IPS-20b (cell line): ENCODE measurements around the gene UNC80.

Experiments
- H3K27ac ChIP-seq: one replicate; pipeline ENCODE4 v1.5.1; 2013; ENCODE audit warnings: low read length
- H3K27me3 ChIP-seq: 2 replicates; pipeline ENCODE4 v1.6.1; 2013; ENCODE audit warnings: mild to moderate bottlenecking, low read length, inconsistent platforms; ENCODE audit not compliant: insufficient read depth
- H3K36me3 ChIP-seq: 2 replicates; pipeline ENCODE4 v1.6.1; 2013; ENCODE audit warnings: low read depth, mild to moderate bottlenecking, inconsistent platforms, low read length, moderate library complexity; ENCODE audit not compliant: insufficient read depth
- H3K4me1 ChIP-seq: 2 replicates; pipeline ENCODE4 v1.6.1; 2013; ENCODE audit warnings: mild to moderate bottlenecking, control low read depth, inconsistent platforms, low read length, moderate library complexity; ENCODE audit not compliant: insufficient read depth
- H3K4me3 ChIP-seq: 2 replicates; pipeline ENCODE4 v1.5.1; 2013; ENCODE audit warnings: mild to moderate bottlenecking, low read length, inconsistent platforms
- H3K9ac ChIP-seq: 2 replicates; pipeline ENCODE4 v1.6.1; 2013; ENCODE audit warnings: low read depth, mild to moderate bottlenecking, inconsistent platforms, low read length, moderate library complexity
- H3K9me3 ChIP-seq: 2 replicates; pipeline ENCODE4 v1.6.1; 2013; ENCODE audit warnings: mild to moderate bottlenecking, low read depth, low read length, inconsistent platforms; ENCODE audit not compliant: insufficient read depth

The UNC80 gene

GRCh38 chr2:210002158-210003157 lies 230.8 kb downstream of the UNC80 start, which contains the start of gene RPE:
Gene RPE (plus strand): TSS chr2:210002638. CDS start chr2:210002662, 24 bp downstream.
- Histone ChIP-seq H3K36me3 (peaks cover 29% of the 10 kb centered on the region), H3K27me3 (no peaks in the 10 kb centered on the region), H3K27ac (peak within 1 kb of the TSS; percentile 68)

GRCh38 chr2:210003359-210003758 lies 231.7 kb downstream of the UNC80 start:
- H3K27me3 ChIP-seq = no peaks in the 10 kb centered on the region
- H3K36me3 ChIP-seq = peaks cover 37% of the 10 kb centered on the region
- H3K9ac ChIP-seq = peak overlapping the region; percentile 97
- peak overlapping the region; percentile 93 for H3K4me3 ChIP-seq
- no peak overlapping the region for H3K27ac ChIP-seq
- peaks cover 16% of the 10 kb centered on the region for H3K4me1 ChIP-seq
- no peaks in the 10 kb centered on the region for H3K9me3 ChIP-seq

More at GRCh38 chr2:210002158-210003157, 230.8 kb downstream of the UNC80 start, which contains the start of gene RPE:
- Histone ChIP-seq H3K9me3 (no peaks in the 10 kb centered on the region), H3K4me3 (peak within 1 kb of the TSS; percentile 93), H3K4me1 (peaks cover 16% of the 10 kb centered on the region), H3K9ac (peak within 1 kb of the TSS; percentile 97)

GRCh38 chr2:210004881-210005280 lies 233.2 kb downstream of the UNC80 start:
- Histone ChIP-seq H3K36me3 (peaks cover 50% of the 10 kb centered on the region), H3K9ac (no peak overlapping the region)

DNA sequence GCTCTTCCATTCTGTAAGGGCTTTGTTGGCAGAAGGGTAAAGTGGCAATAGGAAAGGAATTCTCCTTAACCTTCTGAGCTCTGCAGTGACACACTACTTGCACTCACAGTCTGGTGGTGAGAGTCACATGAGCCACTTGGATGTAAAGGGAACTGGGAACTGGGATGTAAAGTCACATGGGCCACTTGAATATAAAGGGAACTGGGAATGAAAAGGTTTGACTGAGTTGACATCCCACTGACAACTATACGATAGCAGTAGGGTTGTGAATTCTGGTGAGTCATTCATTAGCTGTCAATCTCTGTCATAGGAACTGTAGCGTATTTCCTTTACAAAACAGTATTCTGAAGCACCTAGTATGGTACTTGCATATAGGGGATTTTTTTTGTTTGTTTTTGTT lies 236.3 kb downstream of the UNC80 start:
- Histone ChIP-seq H3K9ac (no peak overlapping the region), H3K27me3 (no peaks in the 10 kb centered on the region), H3K36me3 (peaks cover 79% of the 10 kb centered on the region), H3K27ac (no peak overlapping the region), H3K9me3 (no peaks in the 10 kb centered on the region), H3K4me3 (no peak overlapping the region), H3K4me1 (peaks cover 10% of the 10 kb centered on the region)

More at GRCh38 chr2:210004881-210005280, 233.2 kb downstream of the UNC80 start:
- H3K27ac ChIP-seq = no peak overlapping the region
- no peaks in the 10 kb centered on the region for H3K27me3 ChIP-seq
- H3K4me3 ChIP-seq = 0 out of 2 replicates have a peak overlapping the region, but pooled peaks have one; percentile 93
- H3K9me3 ChIP-seq = no peaks in the 10 kb centered on the region
- peaks cover 16% of the 10 kb centered on the region for H3K4me1 ChIP-seq

- peaks cover 88% of the 10 kb centered on the region for H3K36me3 ChIP-seq
- H3K9me3 ChIP-seq = no peaks in the 10 kb centered on the region
- H3K27ac ChIP-seq = no peak overlapping the region
Measured at GRCh38 chr2:210009126-210009525, 237.5 kb downstream of the UNC80 start.

GRCh38 chr2:210009896-210010295 lies 238.3 kb downstream of the UNC80 start:
- 0 out of 2 replicates have a peak, but pooled peaks cover 2% of the 10 kb centered on the region for H3K4me1 ChIP-seq
- peaks cover 86% of the 10 kb centered on the region for H3K36me3 ChIP-seq
- H3K4me3 ChIP-seq = no peak overlapping the region
- no peaks in the 10 kb centered on the region for H3K9me3 ChIP-seq
- no peak overlapping the region for H3K9ac ChIP-seq
- no peaks in the 10 kb centered on the region for H3K27me3 ChIP-seq
- H3K27ac ChIP-seq = no peak overlapping the region

More at GRCh38 chr2:210009126-210009525, 237.5 kb downstream of the UNC80 start:
- H3K4me1 ChIP-seq = 0 out of 2 replicates have a peak, but pooled peaks cover 4% of the 10 kb centered on the region
- no peak overlapping the region for H3K9ac ChIP-seq
- no peaks in the 10 kb centered on the region for H3K27me3 ChIP-seq
- H3K4me3 ChIP-seq = no peak overlapping the region

GRCh38 chr2:210020138-210020537 lies 248.5 kb downstream of the UNC80 start:
- no peaks in the 10 kb centered on the region for H3K27me3 ChIP-seq
- no peak overlapping the region for H3K27ac ChIP-seq
- no peaks in the 10 kb centered on the region for H3K9me3 ChIP-seq
- H3K4me3 ChIP-seq = no peak overlapping the region
- H3K36me3 ChIP-seq = peaks cover 99% of the 10 kb centered on the region
- no peak overlapping the region for H3K9ac ChIP-seq
- no peaks in the 10 kb centered on the region for H3K4me1 ChIP-seq

DNA sequence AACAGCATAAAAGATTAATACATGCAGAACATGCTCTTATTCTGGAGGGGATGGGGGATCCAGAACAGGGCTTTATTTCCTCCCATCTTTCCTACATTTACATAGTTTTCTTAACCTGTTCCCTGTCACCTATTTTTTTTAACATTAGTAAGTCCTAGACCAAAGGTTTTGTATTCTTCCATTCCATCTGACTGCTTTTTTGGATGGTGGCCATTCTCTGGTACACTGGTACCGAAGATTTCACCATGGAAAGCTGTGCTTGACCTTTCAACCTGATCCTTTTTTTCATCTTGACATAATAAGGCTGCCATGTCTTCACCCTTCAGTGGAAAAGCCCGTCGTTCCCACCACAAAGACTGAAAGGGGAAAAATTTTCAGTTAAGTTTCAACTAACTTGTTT lies 251.2 kb downstream of the UNC80 start:
- Histone ChIP-seq H3K4me3 (no peak overlapping the region), H3K36me3 (peaks cover 82% of the 10 kb centered on the region)

GRCh38 chr2:210027608-210028007 lies 256.0 kb downstream of the UNC80 start:
- Histone ChIP-seq H3K27ac (no peak overlapping the region), H3K27me3 (no peaks in the 10 kb centered on the region), H3K36me3 (peaks cover 35% of the 10 kb centered on the region), H3K9me3 (no peaks in the 10 kb centered on the region), H3K4me3 (no peak overlapping the region), H3K9ac (no peak overlapping the region), H3K4me1 (no peaks in the 10 kb centered on the region)

More for the DNA sequence above, 251.2 kb downstream of the UNC80 start:
- H3K9ac ChIP-seq = no peak overlapping the region
- no peaks in the 10 kb centered on the region for H3K4me1 ChIP-seq
- no peak overlapping the region for H3K27ac ChIP-seq
- H3K27me3 ChIP-seq = no peaks in the 10 kb centered on the region
- no peaks in the 10 kb centered on the region for H3K9me3 ChIP-seq

- Histone ChIP-seq H3K36me3 (peaks cover 29% of the 10 kb centered on the region), H3K4me1 (no peaks in the 10 kb centered on the region), H3K4me3 (no peak overlapping the region), H3K27me3 (no peaks in the 10 kb centered on the region), H3K27ac (no peak overlapping the region), H3K9ac (no peak overlapping the region), H3K9me3 (no peaks in the 10 kb centered on the region)
Measured at GRCh38 chr2:210028178-210028577, 256.5 kb downstream of the UNC80 start.

GRCh38 chr2:210034087-210034683 lies 262.6 kb downstream of the UNC80 start:
- Histone ChIP-seq H3K27me3 (no peaks in the 10 kb centered on the region), H3K27ac (no peak overlapping the region), H3K9ac (no peak overlapping the region), H3K9me3 (no peaks in the 10 kb centered on the region), H3K4me1 (no peaks in the 10 kb centered on the region), H3K36me3 (no peaks in the 10 kb centered on the region), H3K4me3 (no peak overlapping the region)
